ENCODE measurements around the gene PCAT7. TPM values are rescaled to one million over a fixed set of nuclear protein-coding genes. Genes with fewer than 3 reads are reported as not detected.

Gene PCAT7
- total RNA-seq: under 0.01 TPM in 1 of 2 replicates, not detected in the other

GRCh38 chr9:94554439-94555331 lies at the start of gene PCAT7:
TSS of gene PCAT7 (plus strand) at chr9:94555083.

GRCh38 chr9:94593459-94594345 lies 38.8 kb downstream of the PCAT7 start, which contains the start of gene FBP2:
TSS of gene FBP2 (minus strand) at chr9:94593824. CDS start at chr9:94593726, 98 bp downstream.

Other genes starting within 250 kb of the PCAT7 start
- gene NUTM2F, start 226.4 kb upstream of the PCAT7 start, total RNA-seq: not detected in 2 replicates
- gene FBP2, start 38.7 kb downstream of the PCAT7 start, total RNA-seq: 0.29 TPM in 1 of 2 replicates, not detected in the other
- gene FBP1, start 84.4 kb downstream of the PCAT7 start, total RNA-seq: not detected in 2 replicates
- 23.9 and 46.4 TPM in 2 replicates for gene AOPEP, start 171.6 kb downstream of the PCAT7 start, total RNA-seq